Activated naive CD4-positive, alpha-beta T cell treated with anti-CD3 and anti-CD28 coated beads, Interleukin-2, amount 10 ng/mL, durations not matched to agents 7 days and 5 days (primary cell): ENCODE measurements around the gene OR51F2.
"Not testable (repeated sequence)": the region's sequence is repeated elsewhere in the genome, so short reads cannot be mapped to it uniquely, and the experiment has no call there.

ENCODE experiments used
- CTCF ChIA-PET: fragments of 350-600 bp; sonication (Branson Sonifier 250); formaldehyde crosslinking; loops from one replicate; lab custom pipeline; 2021; ENCODE audit warnings: antibody characterized with exemption; lab: Charles Lee
- DNase-seq: peaks from one replicate; pipeline ENCODE4 v3.0.0-alpha.2; 2020
- H3K27ac Mint-ChIP-seq: one replicate; pipeline ENCODE4 v1.8.0; 2021; ENCODE audit warnings: mild to moderate bottlenecking, moderate library complexity, mixed read lengths
- H3K27me3 Mint-ChIP-seq: one replicate; pipeline ENCODE4 v1.8.0; 2021; ENCODE audit warnings: mild to moderate bottlenecking, mixed read lengths
- H3K36me3 Mint-ChIP-seq: one replicate; pipeline ENCODE4 v1.8.0; 2021; ENCODE audit warnings: mixed read lengths
- H3K4me1 Mint-ChIP-seq: one replicate; pipeline ENCODE4 v1.8.0; 2021; ENCODE audit warnings: mixed read lengths
- H3K4me3 Mint-ChIP-seq: one replicate; pipeline ENCODE4 v1.8.0; 2021; ENCODE audit warnings: mild to moderate bottlenecking, moderate library complexity, mixed read lengths
- H3K9me3 Mint-ChIP-seq: one replicate; pipeline ENCODE4 v1.8.0; 2021; ENCODE audit warnings: mixed read lengths

The OR51F2 gene, protein sequence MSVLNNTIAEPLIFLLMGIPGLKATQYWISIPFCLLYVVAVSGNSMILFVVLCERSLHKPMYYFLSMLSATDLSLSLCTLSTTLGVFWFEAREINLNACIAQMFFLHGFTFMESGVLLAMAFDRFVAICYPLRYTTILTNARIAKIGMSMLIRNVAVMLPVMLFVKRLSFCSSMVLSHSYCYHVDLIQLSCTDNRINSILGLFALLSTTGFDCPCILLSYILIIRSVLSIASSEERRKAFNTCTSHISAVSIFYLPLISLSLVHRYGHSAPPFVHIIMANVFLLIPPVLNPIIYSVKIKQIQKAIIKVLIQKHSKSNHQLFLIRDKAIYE

DNA sequence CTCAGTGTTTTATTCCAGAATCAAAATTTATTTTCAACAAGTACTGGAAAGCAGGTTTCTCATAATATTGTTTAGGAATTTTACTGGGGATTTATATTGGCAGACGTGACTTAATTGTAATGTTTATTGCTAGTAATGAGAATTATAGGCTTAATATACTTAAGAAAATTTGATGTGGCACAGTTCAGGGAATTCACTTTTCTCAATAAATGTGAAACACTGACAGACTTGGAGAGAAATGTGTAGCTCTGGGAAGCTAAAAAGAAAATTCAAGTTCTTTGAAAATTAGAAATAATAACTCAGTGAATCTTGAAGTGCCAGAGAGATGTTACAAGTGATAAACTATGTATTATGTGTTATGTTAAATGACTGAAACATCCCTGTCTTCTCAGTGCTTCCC, at the start of gene OR51F2:
OR51F2 (plus strand) TSS at position 301 of the 400 bp plus-strand sequence. CDS start 101 bp downstream, outside the sequence.
- CTCF ChIA-PET: no interaction called here
- no peaks in the 10 kb centered on the region for H3K27me3 Mint-ChIP-seq
- DNase-seq: no peak
- no peak within 1 kb of the TSS for H3K27ac Mint-ChIP-seq
- H3K4me1 Mint-ChIP-seq: no peaks in the 10 kb centered on the region
- no peaks in the 10 kb centered on the region for H3K9me3 Mint-ChIP-seq
- no peak within 1 kb of the TSS for H3K4me3 Mint-ChIP-seq
- H3K36me3 Mint-ChIP-seq: no peaks in the 10 kb centered on the region

DNA sequence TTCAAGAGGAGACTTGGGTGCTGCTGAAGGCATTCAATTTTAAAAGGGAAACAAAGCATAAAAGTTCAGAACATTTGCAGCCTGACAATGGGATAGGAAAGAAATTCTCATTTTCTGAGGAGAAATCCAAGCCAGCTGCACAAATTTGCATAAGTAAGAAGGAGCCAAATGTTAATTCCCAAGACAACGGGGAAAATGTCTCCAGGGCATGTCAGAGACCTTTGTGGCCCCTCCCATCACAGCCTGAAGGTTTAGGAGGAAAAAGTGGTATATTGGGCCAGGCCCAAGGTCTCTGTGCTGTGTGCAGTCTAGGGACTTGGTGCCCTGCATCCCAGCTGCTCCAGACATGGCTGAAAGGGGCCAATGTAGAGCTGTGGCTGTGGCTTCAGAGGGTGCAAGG, 38.7 kb upstream of the OR51F2 start:
- Mint-ChIP-seq H3K36me3 (no peaks in the 10 kb centered on the region), H3K4me1 (no peaks in the 10 kb centered on the region), H3K27me3 (peaks cover 6% of the 10 kb centered on the region), H3K4me3 (no peak overlapping the region), H3K9me3 (no peaks in the 10 kb centered on the region), H3K27ac (no peak overlapping the region)
- CTCF ChIA-PET: no interaction called here
- no peak for DNase-seq

DNA sequence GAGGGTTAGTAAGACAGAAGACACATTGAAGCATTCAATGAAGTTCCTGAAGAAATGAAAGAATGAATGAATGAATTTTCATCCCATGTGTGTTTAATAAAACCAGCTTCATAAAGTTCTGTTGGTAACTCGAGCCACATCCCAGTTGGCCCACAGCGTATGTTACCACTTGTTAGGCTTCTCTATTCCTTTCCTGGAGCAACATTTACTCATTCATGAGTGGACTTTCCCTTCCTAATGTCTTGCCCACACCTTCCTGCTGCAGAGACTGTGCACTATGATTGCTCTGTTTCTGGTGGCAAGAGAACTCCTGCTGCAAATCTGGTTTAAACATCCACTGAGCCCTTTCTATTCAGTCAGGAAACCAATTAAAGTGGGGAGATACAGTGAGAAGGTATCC, 23.9 kb upstream of the OR51F2 start:
- H3K4me3 Mint-ChIP-seq: no peak overlapping the region
- no peaks in the 10 kb centered on the region for H3K9me3 Mint-ChIP-seq
- H3K4me1 Mint-ChIP-seq: no peaks in the 10 kb centered on the region
- H3K36me3 Mint-ChIP-seq: no peaks in the 10 kb centered on the region
- CTCF ChIA-PET: no interaction called here
- DNase-seq: no peak
- H3K27ac Mint-ChIP-seq: no peak overlapping the region
- no peaks in the 10 kb centered on the region for H3K27me3 Mint-ChIP-seq

DNA sequence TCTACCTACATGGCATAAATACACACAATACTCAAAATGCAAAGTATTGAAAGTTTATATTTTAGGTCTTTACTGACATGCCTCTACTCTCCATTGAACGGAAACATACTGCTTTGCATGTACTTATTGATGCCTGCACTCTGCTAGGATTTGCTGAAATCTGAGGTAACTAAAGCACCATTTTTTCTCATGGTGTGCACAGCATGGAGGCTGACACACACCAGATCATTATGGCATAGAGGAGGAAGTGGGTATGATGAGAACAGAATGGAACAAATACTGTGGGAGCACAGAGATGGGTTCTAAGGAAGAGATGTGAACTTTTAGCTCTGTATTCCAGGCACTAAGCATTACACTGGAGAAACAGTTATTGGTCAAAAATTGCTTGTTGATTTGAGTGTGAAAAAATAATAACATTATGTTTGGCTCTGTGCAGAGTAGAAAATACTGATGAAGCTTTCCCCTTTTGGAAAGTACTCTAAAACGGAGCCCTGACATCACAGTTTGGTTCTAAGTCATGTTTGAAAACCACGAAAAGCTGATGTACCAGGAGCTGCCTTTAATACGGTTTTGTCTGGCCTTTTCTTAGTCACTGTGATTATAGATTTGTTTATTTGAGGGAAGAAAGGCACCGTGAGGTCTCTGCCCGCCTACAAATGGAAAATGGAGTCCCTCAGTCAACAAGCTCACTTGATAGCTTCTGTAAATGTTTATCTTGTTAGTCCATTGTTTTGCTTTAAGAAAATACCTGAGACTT, 22.5 kb upstream of the OR51F2 start:
- no peaks in the 10 kb centered on the region for H3K9me3 Mint-ChIP-seq
- no peaks in the 10 kb centered on the region for H3K36me3 Mint-ChIP-seq
- no peaks in the 10 kb centered on the region for H3K27me3 Mint-ChIP-seq
- DNase-seq: no peak
- no peak overlapping the region for H3K27ac Mint-ChIP-seq
- H3K4me3 Mint-ChIP-seq: no peak overlapping the region
- H3K4me1 Mint-ChIP-seq: no peaks in the 10 kb centered on the region
- CTCF ChIA-PET: interaction anchor here (0.6 kb wide), 1 partner anchor 10 kb away, joined by 4 read pairs; no protein-coding TSS in a partner anchor

DNA sequence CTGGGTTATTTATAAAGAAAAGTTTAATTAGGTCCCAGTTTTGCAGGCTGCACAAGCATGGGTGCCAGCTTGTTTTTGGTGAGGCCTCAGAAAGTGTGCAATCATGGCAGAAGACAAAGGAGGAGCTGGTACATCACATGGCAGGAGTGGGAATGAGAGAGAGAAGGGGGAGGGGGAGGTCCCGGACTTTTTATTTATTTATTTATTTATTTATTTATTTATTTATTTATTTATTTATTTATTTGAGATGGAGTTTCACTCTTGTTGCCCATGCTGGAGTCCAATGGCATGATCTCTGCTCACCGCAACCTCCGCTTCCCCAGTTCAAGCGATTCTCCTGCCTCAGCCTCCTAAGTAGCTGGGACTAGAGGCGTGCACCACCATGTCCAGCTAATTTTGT, 19.8 kb upstream of the OR51F2 start:
- DNase-seq, H3K4me1 Mint-ChIP-seq, H3K36me3 Mint-ChIP-seq, H3K27ac Mint-ChIP-seq, H3K27me3 Mint-ChIP-seq, H3K4me3 Mint-ChIP-seq, H3K9me3 Mint-ChIP-seq, CTCF ChIA-PET: not testable (repeated sequence)

DNA sequence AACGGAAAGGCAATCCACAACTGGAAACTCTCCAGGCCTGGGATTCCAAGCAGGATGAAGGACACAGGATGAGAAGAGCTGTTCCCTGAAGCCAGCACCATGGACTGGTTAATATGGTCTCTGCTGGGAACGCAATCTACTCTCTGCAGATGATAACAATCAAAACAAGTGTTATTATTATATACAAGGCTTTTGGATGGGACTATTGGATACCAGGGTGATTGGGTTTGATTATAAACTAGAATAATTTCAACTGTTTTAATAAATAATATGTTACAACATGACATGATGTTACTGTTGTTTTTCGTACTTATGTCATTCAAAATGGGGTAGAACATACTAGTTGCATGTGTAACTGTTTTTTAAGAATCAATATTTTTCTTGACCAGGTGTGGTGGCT, 16.8 kb upstream of the OR51F2 start, which contains the start of gene OR52R1:
OR52R1 (minus strand) TSS at position 101 of the 400 bp plus-strand sequence; CDS start at position 101, 0 bp downstream.
- Mint-ChIP-seq H3K27me3 (no peaks in the 10 kb centered on the region), H3K9me3 (no peaks in the 10 kb centered on the region), H3K36me3 (no peaks in the 10 kb centered on the region), H3K4me1 (no peaks in the 10 kb centered on the region), H3K4me3 (no peak within 1 kb of the TSS), H3K27ac (no peak within 1 kb of the TSS)
- no peak for DNase-seq
- CTCF ChIA-PET: interaction anchor here (0.7 kb wide), 1 partner anchor 1863 kb away, joined by 4 read pairs; no protein-coding TSS in a partner anchor

DNA sequence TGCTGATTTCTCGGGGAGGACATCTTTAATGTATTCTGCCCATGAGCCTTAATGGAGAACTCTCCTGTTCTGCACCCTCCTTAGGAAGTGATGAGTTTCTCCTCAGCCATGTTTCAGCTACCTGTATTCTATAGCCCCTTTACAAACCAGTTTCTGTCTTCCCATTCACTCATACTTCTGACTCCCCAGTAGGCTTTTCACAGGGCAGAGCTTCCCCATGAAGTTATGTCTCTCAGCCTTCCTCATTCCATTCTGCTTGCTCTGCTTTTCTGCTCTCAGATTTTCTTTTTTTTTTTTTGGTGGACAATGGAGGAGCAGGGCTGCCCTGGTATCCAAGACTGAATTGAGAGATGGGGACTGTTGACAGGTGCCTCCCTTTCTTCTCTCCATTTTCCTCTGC, 12.6 kb upstream of the OR51F2 start:
- no peak overlapping the region for H3K4me3 Mint-ChIP-seq

DNA sequence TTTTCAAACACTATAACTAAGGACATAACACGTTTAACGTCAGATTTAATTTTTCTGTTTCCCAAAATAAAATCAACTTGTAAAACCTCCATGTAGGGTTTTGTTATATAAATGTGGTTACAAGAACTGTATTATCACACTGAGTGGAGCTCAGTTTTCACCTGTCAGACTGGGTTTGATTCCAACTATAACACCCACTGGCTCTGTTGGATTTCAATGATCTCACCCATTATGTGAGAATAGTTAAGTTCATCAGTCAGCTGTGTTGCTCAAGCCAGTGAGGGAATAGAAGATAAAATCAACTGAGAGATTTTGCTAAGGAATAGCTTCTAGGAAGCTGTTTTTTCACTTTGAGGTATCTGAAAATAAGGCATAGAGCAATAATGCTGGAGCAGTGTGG, 11.9 kb upstream of the OR51F2 start:
- H3K9me3 Mint-ChIP-seq: no peaks in the 10 kb centered on the region

More for the DNA sequence above, 12.6 kb upstream of the OR51F2 start:
- CTCF ChIA-PET: interaction anchor here (0.7 kb wide), 1 partner anchor 10 kb away, joined by 4 read pairs; no protein-coding TSS in a partner anchor
- no peaks in the 10 kb centered on the region for H3K9me3 Mint-ChIP-seq
- H3K36me3 Mint-ChIP-seq: no peaks in the 10 kb centered on the region
- no peaks in the 10 kb centered on the region for H3K27me3 Mint-ChIP-seq
- no peaks in the 10 kb centered on the region for H3K4me1 Mint-ChIP-seq
- no peak overlapping the region for H3K27ac Mint-ChIP-seq
- no peak for DNase-seq

DNA sequence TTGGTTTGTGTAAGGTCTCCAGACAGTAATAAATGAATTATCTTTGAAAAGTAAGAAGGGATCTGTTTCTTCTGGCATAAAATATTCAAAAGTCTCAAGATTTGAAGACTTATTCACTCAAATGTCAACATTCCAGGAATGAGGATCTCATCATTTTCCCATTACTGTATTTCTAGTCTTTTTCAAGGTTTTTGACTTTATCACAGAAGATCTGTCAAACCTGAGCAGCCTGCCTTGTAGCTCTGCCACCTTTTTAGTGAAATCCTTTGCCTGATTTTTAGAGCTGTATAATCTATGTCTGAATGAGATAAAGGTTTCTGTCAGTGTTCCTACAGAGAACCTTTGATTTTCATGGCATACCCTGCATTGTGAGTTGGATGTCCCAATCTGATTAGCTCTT, 4.0 kb downstream of the OR51F2 start:
- Mint-ChIP-seq H3K27me3 (no peaks in the 10 kb centered on the region), H3K4me3 (no peak overlapping the region), H3K27ac (no peak overlapping the region), H3K36me3 (no peaks in the 10 kb centered on the region), H3K4me1 (no peaks in the 10 kb centered on the region), H3K9me3 (no peaks in the 10 kb centered on the region)
- CTCF ChIA-PET: no interaction called here
- no peak for DNase-seq

More for the DNA sequence above, 11.9 kb upstream of the OR51F2 start:
- Mint-ChIP-seq H3K27ac (no peak overlapping the region), H3K4me1 (no peaks in the 10 kb centered on the region), H3K27me3 (no peaks in the 10 kb centered on the region), H3K36me3 (no peaks in the 10 kb centered on the region), H3K4me3 (no peak overlapping the region)
- CTCF ChIA-PET: no interaction called here
- DNase-seq: no peak

DNA sequence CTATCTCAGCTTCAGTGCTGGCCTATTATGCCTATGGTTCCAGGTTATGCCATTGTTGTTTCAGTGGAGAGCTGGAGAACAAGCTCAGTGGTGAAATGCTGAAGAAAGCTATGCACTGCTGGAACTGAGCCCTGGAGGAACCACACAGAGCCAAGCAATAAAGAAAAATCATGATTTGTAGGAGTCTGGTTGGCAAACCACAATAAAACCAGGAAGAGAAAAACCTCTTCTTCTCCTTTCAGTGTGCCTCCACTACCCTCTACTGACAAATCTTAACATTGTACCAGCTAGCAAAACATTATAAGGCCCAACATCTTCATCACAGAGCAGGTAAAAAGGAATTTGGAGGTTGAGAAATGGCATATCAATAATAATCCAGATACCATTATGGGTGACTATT, 5.3 kb downstream of the OR51F2 start:
- no peak overlapping the region for H3K27ac Mint-ChIP-seq
- H3K4me3 Mint-ChIP-seq: no peak overlapping the region
- no peaks in the 10 kb centered on the region for H3K27me3 Mint-ChIP-seq
- H3K36me3 Mint-ChIP-seq: no peaks in the 10 kb centered on the region
- no peak for DNase-seq
- no peaks in the 10 kb centered on the region for H3K4me1 Mint-ChIP-seq
- H3K9me3 Mint-ChIP-seq: no peaks in the 10 kb centered on the region
- CTCF ChIA-PET: no interaction called here

DNA sequence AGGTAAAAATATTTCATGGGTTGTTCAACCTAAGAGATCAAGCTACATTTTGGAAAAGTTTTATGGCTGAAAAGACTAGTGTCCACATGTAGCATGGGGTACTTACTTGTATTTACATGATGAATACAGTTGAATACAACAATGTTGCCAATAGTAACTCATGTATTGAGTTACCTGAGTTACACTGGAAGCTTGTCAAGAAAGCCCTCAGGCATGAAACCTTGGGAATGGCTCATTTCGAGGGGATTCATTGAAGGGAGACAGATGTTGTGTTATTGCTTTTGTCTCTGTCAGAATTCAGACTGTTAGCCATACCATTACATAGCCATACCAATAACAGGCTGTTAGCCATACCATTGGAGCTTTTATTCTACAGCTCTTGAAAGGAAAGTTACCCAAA, 9.2 kb downstream of the OR51F2 start:
- CTCF ChIA-PET: no interaction called here
- Mint-ChIP-seq H3K9me3 (no peaks in the 10 kb centered on the region), H3K27ac (no peak overlapping the region), H3K36me3 (no peaks in the 10 kb centered on the region), H3K4me3 (no peak overlapping the region), H3K27me3 (no peaks in the 10 kb centered on the region), H3K4me1 (no peaks in the 10 kb centered on the region)
- no peak for DNase-seq

DNA sequence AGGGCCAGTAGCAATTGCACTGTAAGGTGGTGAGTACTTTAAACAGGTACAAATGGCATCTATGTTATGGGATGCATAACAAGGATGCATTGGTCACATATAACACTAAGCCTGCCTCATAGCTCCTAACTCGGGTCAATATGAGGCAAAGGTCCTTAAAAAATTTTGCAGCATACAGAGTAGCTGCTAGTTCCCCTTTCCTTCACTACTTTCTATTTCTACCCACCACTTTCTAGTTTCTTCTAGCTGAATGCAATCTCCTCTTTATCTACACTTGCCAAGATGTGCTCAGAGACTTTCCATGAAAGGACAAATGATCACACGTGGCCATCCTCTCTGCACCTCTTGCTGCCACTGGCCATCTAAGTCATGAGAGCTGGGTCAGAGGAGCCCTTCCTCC, 9.8 kb downstream of the OR51F2 start:
- H3K27ac Mint-ChIP-seq: no peak overlapping the region
- no peaks in the 10 kb centered on the region for H3K36me3 Mint-ChIP-seq
- H3K27me3 Mint-ChIP-seq: no peaks in the 10 kb centered on the region
- CTCF ChIA-PET: no interaction called here
- no peak overlapping the region for H3K4me3 Mint-ChIP-seq
- no peaks in the 10 kb centered on the region for H3K4me1 Mint-ChIP-seq
- DNase-seq: no peak
- no peaks in the 10 kb centered on the region for H3K9me3 Mint-ChIP-seq

DNA sequence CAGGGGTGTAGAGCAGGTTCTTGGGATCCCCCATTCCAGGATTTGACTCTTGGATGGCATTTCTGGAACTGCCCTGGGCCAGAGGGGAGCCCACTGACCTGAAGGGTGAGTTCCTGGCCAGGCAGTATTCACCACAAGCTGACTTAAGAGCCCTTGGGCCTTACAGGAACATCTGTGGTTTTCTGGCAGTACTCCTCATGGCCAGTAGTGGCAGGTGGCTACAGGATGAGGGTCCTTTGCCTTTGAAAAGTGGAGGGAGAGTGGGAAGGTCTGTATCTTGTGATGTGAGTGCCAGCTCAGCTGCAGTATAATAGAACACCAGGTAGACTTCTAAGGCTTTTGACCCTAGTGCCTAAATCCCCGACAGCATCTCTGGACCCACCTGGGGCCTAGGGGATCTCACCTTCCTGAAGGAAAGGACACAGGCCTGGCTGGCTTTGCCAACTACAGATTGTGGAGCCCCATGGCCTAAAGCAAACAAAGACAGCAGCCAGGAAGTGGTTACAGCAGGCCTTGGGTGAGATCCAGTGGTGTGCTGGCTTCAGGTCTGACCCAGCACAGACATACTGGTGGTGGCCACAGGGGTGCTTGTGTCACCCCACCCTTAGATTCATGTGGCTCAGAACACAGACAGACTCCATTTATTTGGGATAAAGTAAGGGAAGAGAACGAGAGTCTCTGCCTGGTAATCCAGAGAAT, 18.9 kb downstream of the OR51F2 start:
- no peak overlapping the region for H3K27ac Mint-ChIP-seq
- H3K9me3 Mint-ChIP-seq: no peaks in the 10 kb centered on the region
- H3K4me3 Mint-ChIP-seq: no peak overlapping the region
- no peak for DNase-seq
- no peaks in the 10 kb centered on the region for H3K4me1 Mint-ChIP-seq
- H3K36me3 Mint-ChIP-seq: no peaks in the 10 kb centered on the region
- no peaks in the 10 kb centered on the region for H3K27me3 Mint-ChIP-seq
- CTCF ChIA-PET: no interaction called here

DNA sequence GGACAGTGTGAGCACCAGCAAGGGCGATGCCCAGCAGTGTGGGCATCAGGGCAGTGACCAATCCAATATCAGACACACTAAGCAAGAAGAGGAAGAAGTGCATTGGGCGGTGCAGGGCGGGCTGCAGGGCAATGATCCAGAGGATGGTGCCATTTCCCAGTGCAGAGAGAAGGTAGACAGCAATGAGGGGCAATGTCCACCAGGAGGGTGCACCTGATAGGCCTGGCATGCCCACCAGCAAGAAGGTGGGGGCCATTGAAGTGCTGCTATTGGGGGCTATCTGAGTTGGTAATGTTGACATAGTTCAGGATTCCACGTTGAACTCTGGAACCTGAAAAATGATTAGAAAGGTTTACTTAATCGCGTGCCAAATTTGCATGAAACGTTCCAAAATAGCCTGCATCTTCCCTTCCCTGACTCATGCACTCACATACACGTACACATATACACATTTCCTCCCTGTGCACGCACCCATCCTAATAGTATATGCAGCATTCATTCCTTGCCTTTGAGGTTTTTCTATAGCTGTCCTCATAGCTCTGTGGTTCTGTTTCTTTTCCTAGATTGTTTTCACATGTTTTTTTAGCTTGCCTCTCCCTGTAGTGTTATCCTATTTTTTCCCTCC, 27.9 kb downstream of the OR51F2 start, which contains the start of gene OR51S1:
OR51S1 (minus strand) TSS at position 301 of the 625 bp plus-strand sequence; CDS start at position 301, 0 bp downstream.
- H3K36me3 Mint-ChIP-seq: no peaks in the 10 kb centered on the region
- CTCF ChIA-PET: no interaction called here
- H3K27me3 Mint-ChIP-seq: no peaks in the 10 kb centered on the region
- H3K9me3 Mint-ChIP-seq: no peaks in the 10 kb centered on the region
- no peaks in the 10 kb centered on the region for H3K4me1 Mint-ChIP-seq
- no peak for DNase-seq
- no peak within 1 kb of the TSS for H3K4me3 Mint-ChIP-seq
- H3K27ac Mint-ChIP-seq: no peak within 1 kb of the TSS
